NCI-H460 (cell line): ENCODE results near the gene CDC5L. TPM values are rescaled to one million over a fixed set of nuclear protein-coding genes. Genes with fewer than 3 reads are reported as not detected.

Experiments used
- DNase-seq: peaks from one replicate; pipeline ENCODE4 v3.0.0-alpha.2; 2016; ENCODE audit warnings: low read depth; ENCODE audit errors: extremely low read depth
- total RNA-seq: library from RNA; depleted of rRNA; stranded (reverse); fragments of >200 nt; shearing (Covaris generic); gene quantifications from 2 replicates; pipeline ENCODE4 v1.2.3, GENCODE V29; 2014

The CDC5L gene
- total RNA-seq, 1 experiment from 2014 or later, result 16.3 TPM

DNA sequence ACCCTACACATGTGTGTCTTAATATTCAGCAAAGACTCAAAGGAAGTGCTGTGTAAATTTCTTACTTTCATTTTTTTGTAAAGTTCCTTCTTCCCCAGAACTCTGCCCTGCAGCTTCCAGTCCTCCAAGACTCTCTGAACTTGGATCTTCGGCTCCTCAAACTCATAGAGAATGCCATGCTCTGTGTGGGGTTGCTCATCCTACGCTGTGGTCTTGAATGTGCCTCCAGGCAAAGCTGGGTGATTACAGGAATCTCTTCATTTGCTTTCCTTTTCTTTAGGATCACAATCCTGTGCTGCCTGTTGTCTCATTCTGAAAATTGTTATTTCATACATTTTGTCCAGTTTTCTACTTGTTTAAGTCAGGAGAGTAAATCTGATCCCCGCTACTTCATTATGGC lies 14.5 kb upstream of the CDC5L start:
- no peak for DNase-seq

DNA sequence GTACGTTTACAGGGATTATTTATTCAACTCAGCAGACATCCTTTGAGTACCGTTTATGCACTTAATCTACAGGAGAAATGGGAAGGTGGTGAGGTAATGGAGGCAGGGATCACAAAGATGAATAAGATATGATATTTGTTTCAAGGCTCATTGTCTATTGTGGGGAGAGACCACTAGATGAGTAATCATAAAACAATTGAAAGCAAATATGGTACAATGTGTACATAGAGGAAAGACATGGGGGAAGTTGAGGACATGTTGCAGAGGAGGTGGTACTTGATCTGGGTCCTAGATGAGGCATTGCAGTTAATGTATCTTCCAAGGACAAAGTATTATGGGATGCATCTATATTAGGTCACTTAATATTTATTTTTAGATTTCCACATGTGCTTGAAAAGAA lies 13.7 kb upstream of the CDC5L start:
- DNase-seq, result no peak

DNA sequence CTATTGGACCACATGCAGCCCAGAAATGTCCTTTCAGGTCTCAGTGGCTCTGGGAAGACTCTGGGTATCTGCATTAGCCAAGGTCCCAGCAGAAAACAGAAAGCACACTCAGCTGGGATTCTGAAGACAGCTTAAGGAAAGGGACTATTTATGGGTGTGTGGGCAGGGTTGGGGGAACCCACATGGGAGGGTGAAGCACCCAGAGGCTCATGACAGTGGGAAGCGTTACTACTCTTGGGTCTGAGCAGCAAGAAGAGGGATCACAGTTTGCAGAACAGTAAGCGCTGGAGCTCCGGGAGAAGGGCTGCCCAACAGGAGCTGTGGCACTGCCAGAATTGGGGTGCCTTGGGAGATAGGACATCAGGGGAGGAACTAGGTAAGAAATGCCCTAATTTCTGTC lies 12.4 kb upstream of the CDC5L start:
- DNase-seq, result no peak

DNA sequence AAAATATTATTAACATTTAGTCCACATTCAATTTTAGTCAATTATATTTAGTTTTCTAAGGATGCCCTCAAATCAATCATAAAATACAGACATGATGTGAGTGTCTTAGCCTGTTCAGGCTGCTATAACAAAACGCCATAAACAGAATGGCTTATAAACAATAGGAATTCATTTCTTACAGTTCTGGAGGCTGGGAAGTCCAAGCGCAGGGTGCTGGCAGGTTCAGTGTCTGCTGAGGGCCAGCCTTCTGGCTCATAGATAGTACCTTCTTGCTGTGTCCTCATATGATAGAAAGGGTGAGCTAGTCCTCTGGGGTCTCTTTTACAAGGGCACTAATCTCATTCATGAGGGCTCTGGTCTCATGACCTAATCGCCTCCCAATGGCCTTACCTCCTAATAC lies 10.0 kb upstream of the CDC5L start:
- no peak for DNase-seq

DNA sequence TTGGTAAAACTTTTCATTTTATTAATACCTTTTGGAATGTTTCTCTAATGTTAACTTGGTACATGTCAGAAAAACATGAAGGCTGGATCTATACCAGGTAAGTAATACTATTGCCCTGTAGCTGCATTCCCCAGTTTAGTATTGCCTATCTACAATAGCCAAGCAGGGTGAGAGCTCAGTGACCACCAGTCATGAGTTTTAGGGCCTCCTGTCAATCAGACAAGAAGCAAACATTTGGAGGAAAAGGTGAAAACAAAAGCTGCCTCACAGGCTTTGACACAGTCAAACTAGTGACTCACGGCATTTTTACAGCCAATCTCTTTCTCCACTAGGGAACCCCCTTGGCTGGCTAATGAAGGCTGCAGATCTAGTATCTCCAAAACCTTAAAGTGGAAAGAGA lies 9.5 kb upstream of the CDC5L start:
- DNase-seq, result no peak

DNA sequence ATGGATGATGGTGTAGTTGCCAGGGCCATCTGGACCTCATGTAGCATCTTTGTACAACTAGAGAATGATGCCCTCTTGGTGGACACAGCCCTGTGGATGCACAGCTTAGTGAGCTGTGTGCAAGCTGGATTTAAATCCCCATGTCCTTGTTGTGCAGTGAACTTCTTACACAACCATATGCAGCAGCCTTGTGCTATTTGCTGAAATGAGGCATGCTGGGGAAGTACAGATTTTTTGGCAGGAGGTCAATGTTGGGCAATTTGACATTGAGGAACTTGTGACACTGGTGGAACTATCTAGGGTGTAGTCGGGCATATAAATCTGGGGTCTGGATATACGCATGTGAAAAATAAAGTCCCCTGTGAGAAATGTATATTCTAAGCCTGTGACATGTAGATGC lies 5.8 kb upstream of the CDC5L start:
- DNase-seq, result no peak

DNA sequence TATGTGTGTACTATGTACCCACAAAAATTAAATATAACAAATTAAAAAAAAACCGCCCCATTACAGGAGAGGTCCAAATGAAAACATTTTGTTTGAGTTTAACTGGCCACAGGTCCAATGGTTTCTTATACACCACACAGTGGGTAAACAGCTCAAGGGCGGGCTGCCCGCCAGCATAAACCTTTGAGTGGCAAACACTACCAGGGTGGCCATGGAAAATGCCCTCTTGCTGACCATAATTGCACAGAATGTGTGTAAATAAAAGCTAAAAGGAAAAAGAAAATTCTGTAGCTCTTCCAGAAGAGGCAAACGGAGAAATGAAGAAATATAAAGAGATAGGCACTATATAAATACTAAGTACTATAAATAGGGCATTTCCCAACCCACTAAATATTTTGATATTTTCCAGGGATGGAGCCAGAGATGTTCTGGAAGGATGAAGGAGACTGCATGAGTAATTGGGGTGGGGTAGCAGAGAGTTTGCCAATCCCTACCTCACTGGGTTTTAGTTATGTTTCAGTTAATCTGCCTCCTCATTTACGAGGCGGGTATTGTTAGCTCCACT lies 1.1 kb upstream of the CDC5L start:
- no peak for DNase-seq

DNA sequence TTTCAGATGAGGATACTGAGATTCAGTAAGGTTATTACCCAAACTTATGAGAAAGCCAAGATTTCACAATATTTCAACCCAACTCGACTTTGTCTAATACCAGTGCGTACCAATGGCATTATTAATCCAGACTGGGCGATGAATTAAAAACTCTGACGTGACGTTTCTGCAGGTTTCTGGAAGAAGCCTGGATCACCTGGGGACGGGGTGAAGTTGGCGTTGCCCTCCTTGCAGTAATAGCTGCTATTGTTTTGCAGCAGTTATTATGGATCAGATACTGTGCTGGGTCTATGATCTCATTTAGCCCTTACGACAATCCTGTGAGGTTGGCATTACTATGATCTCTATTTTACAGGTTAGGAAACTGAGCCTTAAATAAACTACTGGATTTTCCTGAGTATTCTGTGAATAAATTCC lies 569 bp upstream of the CDC5L start:
- no peak for DNase-seq

DNA sequence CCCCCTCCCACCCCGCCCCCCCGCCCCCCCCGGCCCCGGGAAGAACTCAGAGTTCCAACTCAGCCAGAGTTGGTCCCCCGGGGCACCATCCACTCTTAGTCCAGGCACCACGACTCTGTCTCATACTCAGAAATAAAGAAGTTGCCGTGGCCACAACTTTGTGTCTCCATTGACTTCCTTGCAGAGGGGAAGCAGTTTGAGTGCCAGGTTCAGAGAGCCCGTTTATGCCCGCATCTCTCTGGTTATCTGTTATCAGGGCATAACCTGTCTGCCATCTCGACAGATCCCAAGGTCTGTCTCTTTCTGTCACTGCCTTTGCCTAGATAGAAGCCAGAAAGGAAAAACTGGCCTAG lies 605 bp downstream of the CDC5L start:
- no peak for DNase-seq

DNA sequence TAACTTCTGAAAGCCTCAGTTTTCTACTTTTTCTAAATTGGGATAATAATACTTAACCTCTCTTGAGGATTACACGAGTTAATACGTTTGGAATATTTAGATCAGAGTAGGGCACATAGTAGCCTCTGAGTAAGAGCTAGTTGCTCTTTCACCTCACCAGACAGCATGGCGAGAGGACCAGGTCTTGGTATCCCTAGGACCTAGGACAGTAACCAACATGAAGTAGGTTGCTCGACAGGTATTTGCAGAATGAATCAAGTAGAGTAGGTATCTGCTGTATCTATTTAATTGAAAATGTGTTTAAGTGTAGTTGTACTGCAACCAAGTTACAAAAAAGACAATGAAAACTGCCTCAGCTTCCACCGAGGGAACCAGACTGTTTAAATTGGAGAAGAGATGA lies 1.4 kb downstream of the CDC5L start:
- DNase-seq, result no peak

DNA sequence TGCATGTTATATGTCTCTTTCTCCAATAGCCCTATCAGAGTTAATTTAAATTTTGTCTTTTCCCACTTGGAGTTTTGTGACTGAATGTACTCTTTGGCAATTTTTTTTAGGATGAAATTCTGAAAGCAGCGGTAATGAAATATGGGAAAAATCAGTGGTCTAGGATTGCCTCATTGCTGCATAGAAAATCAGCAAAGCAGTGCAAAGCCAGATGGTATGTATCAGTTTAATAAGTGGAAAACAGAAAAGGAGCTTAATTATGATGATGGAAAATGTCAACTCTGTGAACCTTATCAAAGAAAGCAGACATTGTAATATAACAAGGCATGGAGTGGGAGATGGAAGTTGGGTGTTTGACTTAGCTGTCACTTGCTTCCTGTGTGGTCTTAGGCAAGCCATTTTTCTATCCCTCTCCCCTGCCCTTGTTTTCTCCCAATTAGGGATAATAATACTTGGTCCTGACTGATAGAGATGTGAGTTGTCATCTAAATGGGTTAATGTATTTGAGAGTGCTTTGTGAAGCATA lies 2.7 kb downstream of the CDC5L start:
- no peak for DNase-seq

DNA sequence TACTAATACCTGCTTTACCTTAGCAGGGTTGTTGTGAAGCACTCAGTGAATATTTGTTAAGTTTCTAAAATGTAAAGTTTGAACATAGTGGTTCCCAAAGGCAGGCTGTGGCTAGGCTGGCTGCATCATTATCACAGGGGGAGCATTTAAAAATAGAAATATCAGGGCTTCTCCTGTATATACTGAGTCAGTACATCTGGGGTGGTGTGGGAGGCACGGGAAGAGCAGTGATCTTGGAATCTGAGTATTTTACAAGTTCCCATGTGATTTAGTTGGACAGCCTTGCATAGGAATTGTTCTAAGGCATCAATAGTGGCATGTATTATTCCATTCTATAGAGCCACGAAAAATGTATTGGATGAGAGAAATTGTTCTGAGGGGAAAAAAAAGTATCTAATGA lies 8.0 kb downstream of the CDC5L start:
- DNase-seq, result no peak

DNA sequence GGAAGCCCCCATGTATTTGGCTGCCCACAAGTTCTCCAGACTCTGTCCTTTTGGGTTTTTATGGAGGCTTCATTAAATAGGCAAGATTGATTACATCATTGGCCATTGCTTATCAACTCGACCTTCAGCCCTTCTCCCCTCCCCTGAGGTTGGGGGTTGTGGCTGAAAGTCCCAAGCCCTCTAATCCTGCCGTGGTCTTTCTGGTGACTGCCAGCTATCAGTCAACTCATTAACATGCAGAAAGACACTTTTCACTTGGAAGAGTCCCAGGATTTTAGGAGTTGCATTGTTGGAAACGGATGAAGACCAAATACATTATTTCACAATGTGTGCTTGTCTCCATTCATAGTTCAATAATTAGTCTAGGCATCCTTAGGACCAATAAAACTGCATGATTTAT lies 9.5 kb downstream of the CDC5L start:
- DNase-seq, result no peak

DNA sequence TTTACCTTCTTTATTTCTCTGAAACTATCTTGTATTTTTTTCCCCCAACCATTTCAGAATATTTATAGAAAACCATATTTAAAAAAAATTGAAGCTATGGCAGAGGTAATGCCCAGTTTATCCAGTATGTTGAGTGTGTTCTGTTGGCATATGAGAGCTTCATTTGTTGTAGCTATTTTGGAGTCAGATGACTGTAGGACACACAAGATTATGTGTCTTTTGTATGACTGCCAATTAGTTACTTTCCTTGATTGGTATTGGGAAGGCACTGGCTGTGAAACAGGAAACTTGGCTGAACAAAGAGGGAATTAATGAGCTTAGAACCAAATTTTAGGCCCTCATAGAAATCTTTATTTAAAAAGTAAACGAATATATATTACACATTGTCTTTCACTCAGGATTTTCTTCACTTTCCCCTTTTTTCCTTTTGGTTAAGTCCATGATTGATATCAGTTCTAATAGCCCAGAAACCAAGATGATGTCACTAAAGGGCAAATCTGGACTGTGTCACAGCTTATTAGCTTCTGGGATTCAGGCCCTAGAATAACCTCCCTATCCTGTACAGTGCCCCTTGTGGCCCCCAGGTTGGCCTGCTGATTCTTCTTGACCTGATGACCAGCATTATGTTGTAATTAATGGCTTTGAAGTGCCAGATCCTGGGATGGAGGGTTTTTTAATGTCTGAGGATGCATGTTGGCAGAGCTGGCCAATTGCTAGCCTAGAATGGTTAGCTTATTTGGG lies 10.1 kb downstream of the CDC5L start:
- no peak for DNase-seq

DNA sequence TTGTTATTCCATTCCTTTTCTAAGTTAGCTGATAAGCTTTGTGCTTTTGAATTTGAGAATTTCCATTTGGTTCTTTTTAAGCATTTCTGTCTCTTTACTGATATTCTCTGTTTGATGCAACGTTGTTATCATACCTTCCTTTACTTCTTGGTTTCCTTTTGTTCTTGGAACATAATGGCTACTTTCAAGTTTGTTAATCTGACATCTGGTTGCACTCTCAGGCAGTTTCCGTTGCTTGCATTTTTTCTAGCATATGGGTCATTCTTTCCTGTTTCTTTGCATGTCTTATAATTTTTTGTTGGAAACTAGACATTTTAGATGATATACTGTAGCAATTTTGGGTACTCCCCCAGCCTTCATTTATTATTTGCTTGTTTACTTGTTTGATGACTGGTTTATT lies 12.5 kb downstream of the CDC5L start:
- no peak for DNase-seq

DNA sequence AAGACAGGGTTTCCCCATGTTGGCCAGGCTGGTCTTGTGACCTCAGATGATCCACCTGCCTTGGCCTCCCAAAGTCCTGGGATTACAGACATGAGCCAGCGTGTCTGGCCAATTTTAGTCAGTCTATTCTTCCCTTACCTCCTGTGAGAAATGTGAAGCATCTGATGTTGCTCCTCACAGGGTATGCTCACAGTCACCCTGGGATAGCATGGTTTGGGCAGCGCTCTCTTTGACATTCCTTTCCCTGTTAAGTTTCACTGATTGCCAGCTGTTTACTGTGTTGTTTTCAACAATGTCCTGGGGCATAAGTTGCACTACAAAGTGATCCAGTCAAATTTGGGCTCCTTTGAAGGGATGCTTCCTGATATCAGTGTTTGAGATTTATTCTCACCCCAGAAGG lies 13.1 kb downstream of the CDC5L start:
- DNase-seq, result no peak

DNA sequence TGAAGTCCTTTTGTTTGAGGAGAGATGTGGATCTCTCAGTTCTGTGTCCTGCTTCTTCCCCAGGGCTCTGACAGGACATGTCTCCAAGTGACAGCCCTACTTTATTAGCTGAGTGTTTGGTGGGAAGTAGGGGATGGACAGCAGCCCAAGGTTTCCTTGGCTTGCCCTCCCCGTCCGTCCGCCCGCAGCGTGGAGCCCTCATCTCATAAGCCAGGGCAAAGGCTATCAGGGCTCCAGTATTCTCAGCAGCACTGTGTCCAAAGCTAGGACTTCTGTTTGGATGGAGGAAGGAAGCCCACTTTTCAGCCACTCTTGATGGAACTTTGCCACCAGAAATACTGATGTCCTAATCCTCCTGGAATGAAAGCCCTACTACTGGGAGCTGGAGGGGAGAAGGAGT lies 13.6 kb downstream of the CDC5L start:
- DNase-seq, result no peak

DNA sequence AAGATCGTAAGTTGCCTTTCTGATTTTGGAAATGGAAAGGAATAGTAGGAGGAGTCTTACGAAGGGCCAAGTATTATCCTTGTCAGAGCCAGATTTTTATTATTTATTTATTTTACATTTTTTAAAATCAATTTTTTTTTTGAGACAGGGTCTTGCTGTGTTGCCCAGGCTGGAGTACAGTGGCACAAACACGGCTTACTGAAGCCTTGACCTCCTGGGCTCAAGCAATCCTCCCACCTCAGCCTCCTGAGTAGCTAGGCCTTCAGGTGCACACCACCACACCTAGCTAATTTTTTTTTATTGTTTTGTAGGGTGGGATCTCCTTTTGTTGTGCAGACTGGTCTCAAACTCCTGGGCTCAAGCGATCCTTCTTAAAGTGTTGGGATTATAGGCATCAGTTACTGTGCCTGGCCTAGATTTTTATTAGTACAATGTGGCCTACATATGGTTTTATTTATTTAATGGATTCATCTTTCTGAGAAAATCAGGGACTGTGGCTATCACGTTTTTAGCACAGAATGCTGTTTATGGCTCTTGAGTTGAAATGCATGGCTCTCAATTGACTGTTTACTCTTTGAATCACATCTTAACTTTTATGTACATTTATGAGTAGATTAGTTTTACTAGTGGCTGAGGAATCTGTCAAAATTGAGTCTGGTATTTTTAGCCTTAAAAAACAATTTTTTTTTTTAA lies 16.7 kb downstream of the CDC5L start:
- no peak for DNase-seq

DNA sequence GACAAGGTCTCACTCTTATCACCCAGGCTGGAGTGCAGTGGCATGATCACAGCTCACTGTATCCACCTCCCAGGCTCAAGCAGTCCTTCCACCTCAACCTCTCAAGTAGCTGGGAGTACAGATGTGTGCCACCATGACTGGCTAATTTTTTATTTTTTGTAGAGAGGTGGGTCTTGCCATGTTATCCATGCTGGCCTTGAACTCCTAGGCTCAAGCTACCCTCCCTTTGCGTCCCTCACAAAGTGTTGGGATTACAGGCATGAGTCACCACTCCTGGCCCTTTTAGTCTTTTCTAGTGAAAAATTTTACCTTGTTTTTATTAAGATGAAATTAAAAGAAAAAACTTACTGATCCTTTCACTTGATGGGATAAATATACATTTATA lies 17.2 kb downstream of the CDC5L start:
- no peak for DNase-seq

DNA sequence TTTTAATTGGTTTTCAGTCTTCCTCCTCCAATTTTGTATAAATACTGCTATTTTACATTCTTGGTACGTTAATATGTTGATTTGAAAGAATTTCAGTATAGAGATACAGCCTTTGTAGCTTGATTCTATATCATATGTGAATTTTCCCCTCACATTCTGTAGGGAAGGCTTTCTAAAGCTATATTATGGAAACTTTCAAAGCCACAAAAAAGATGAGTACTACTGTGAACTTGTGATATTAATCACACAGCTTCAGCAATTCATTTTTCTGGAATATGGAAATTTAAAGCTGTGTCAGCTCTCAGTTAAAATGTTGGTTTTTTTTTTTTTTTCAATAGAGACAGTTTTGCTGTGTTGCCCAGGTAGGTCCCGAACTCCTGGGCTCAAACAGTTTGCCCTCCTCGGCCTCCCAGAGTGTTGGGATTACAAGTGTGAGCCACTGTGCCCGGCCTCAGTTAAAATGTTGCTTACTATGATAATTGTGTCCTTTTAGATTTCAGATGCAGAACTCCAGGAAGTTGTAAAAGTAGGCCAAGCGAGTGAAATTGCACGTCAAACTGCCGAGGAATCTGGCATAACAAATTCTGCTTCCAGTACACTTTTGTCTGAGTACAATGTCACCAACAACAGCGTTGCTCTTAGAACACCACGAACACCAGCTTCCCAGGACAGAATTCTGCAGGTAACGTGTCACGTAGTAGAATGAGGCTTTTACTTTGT lies 20.6 kb downstream of the CDC5L start:
- DNase-seq, result no peak

DNA sequence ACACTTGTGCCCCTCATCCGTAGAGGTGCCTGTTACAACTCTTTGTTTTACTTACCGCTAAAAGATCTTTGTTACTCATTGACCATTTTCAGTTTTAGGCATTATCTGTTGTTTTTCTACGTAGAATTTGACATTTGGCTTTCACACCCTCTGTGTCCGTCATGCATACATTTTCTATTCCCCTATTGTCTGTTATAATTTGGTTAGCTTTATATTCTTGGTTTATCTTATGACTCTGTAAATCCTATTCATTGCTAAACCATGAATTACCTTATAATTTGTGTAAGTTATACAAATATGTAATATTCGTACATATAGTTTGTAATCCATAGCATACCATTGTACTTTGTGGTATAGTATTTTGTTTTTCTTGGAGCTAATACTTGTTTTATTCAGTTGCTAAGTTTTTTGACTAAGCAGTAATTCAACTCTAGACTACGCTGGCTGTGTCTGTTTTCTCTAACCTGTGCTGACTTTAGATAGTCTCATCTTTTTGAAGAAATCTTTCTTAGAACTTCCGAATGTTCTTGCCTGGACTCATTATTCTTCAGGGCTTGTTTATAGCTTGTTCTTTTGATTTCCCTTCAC lies 21.8 kb downstream of the CDC5L start:
- DNase-seq, result no peak
